GM18870 (cell line): Measurements from ENCODE around the gene SAXO1.
"Not testable (repeated sequence)": the region's sequence is repeated elsewhere in the genome, so short reads cannot be mapped to it uniquely, and the experiment has no call there.

ENCODE experiments used
- ATAC-seq: cut with Tn5 transposase; IDR thresholded peaks from one replicate; pipeline ENCODE4 v1.9.1; 2021; ENCODE audit warnings: moderate library complexity; ENCODE audit not compliant: unreplicated experiment

Gene SAXO1

GRCh38 chr9:18971404-18971803 is 61.6 kb downstream of the SAXO1 start:
- ATAC-seq: no peak

GRCh38 chr9:18970393-18970792 is 62.6 kb downstream of the SAXO1 start:
- no peak for ATAC-seq

GRCh38 chr9:18969128-18969527 is 63.9 kb downstream of the SAXO1 start:
- no peak for ATAC-seq

GRCh38 chr9:18955626-18956025 is 77.4 kb downstream of the SAXO1 start:
- no peak for ATAC-seq

- ATAC-seq: no peak
Observed at GRCh38 chr9:18951936-18952335, 81.1 kb downstream of the SAXO1 start.

- peak; percentile 46 for ATAC-seq
Observed at GRCh38 chr9:18947892-18948339, 85.1 kb downstream of the SAXO1 start.

- ATAC-seq: no peak
Observed at GRCh38 chr9:18942801-18943200, 90.2 kb downstream of the SAXO1 start.

GRCh38 chr9:18941060-18941740 is 91.8 kb downstream of the SAXO1 start:
- no peak for ATAC-seq

- no peak for ATAC-seq
Observed at GRCh38 chr9:18939943-18940342, 93.1 kb downstream of the SAXO1 start.

GRCh38 chr9:18936094-18936871 is 96.7 kb downstream of the SAXO1 start:
- no peak for ATAC-seq

- ATAC-seq: no peak
Observed at GRCh38 chr9:18935541-18935940, 97.5 kb downstream of the SAXO1 start.

GRCh38 chr9:18930611-18931010 is 102.4 kb downstream of the SAXO1 start:
- not testable (repeated sequence) for ATAC-seq

- ATAC-seq: no peak
Observed at GRCh38 chr9:18928711-18929110, 104.3 kb downstream of the SAXO1 start.

GRCh38 chr9:18926513-18926912 is 106.5 kb downstream of the SAXO1 start:
- ATAC-seq: no peak

GRCh38 chr9:18925880-18926279 is 107.1 kb downstream of the SAXO1 start:
- ATAC-seq: no peak

GRCh38 chr9:18923671-18924430 is 109.2 kb downstream of the SAXO1 start:
- no peak for ATAC-seq

GRCh38 chr9:18923167-18923566 is 109.8 kb downstream of the SAXO1 start:
- no peak for ATAC-seq

- no peak for ATAC-seq
Observed at GRCh38 chr9:18922161-18922885, 110.7 kb downstream of the SAXO1 start.

- no peak for ATAC-seq
Observed at GRCh38 chr9:18921366-18922075, 111.5 kb downstream of the SAXO1 start.
